ENCODE results near the gene GJB3.

The GJB3 gene

DNA sequence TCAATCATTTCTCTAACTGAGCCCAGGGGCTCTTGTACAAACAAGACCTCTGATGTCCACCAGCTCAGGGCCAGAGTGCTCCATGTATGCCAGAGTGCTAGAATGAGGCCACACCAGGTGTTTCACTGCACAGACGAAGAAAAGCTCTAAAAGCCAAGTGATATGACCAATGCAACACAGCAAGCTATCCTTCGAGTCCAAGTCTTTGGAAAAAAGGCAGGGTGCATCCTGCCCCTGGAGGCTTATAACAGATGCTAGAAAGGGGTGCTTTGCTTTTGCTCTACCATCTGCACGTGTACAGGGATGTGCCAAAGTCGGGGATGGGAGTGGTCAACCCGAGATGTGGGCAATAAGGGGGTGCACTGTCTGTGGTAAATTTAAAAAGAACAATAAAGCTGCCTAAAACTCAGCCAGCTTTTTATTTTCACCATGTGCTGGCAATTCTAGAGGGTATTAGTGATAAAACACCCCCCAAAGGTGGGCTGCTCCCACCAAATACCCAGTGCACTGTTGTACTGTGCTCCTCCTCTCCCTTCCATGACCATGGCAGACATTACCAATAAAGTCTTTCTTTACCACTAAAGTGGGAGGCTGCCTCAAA, 46.4 kb downstream of the GJB3 start:
- DNase-seq = no peak

DNA sequence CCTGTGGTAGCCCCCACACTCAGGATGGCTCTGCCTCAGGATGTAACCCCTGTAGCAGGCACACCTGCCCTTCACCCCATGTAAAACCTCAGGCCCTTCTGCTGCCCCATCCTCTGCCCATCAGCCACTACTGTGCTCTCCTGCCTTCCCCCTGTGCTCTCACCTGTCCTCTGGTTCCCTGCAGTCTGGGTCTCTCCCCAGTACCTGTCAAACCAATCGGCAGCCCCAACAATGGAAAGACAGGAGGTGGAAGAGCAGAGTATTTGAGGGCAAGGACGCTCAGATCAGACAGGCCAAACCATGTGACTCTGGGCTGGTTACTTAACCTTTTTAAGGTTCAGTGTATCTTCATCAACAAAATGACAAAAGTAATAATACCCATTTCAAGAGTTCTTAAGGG, 47.6 kb downstream of the GJB3 start:
- DNase-seq = no peak

DNA sequence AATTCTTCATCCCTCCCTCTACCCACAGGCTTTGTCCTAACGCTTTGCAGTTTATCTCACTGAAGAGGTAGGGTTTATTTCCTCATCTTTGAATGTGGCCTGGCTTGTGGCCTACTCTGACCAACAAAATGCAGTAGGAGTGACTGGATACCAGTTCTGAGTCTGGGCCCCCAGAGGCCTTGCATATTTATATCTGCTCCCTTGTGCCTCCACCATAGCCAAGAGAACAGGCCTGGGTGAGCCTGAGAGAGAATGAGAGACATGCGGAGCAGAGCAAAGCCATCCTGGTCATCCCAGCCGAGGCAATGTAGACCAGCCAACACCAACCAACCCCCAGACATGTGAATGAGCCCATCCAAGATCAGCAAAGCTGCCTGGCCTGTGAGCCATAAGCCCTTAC, 48.2 kb downstream of the GJB3 start:
- no peak for DNase-seq

DNA sequence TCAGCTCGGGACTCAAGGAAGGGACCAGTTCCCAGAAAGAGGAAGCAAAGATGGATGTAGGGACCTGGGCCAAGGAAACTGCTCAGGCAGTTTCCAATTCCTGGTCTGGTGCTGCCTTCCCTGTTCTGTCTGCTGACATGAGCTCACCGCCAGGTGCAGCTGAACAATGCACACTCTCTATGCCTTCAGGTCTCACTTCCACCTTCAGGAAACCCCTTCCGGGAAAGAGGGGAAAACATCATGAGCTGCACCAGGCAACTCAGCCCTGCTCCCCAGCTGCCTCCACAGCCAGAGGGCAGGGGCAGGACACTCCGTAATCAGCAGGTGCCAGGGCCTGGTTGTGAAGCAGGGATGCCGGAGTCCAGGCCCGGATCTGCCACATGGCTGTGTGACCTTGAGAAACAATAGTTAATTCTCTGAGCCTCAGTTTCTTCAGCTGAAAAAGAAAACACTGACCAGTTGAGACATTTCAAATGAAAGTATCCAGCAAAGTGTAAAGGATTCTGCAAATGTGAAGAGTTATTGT, 50.8 kb downstream of the GJB3 start:
- DNase-seq = no peak

DNA sequence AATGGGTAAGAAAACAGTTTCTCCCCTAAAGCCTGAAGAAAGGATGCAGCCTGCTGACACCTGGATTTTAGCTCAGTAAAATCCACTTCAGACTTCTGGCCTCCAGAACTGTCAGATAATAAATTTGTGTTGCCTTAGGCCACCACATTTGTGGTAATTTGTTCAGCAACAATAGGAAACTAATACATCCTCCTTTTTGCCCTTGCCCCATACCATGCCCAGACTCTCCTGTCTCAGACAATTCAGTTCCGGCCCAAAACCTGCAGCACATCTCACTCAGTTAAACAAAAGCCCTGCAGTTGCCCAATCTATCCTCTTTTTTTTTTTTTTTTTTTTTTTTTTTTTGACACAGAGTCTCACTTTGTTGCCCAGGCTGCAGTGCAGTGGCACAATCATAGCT, 52.7 kb downstream of the GJB3 start:
- DNase-seq = no peak

All from NCI-H1694 (cell line).